OCI-LY7 (cell line): ENCODE measurements around the gene RRAS. TPM values are rescaled to one million over a fixed set of nuclear protein-coding genes. Genes with fewer than 3 reads are reported as not detected.

Experiments
- BruUV-seq: library from RNA; stranded (reverse); fragments of 400-500 nt; replicated peaks from 2 replicates; lab custom pipeline; 2021; lab: Mats Ljungman, UMichigan
- CTCF ChIA-PET: fragments of 300-600 bp; sonication (Branson Sonifier 250); formaldehyde crosslinking; loops from one replicate; lab custom pipeline; 2022; ENCODE audit warnings: antibody characterized with exemption; ENCODE audit not compliant: unreplicated experiment; lab: Charles Lee
- POLR2A ChIA-PET: fragments of 300-600 bp; sonication (Branson Sonifier 250); formaldehyde crosslinking; loops from one replicate; lab custom pipeline; 2022; ENCODE audit warnings: antibody characterized with exemption; lab: Charles Lee
- DNase-seq: peaks from one replicate; pipeline ENCODE4 v3.0.0-alpha.2; 2015; ENCODE audit warnings: low spot score
- H2AFZ ChIP-seq: fragments of 200-600 bp; sonication (generic), shearing (Covaris generic); 2 replicates; pipeline ENCODE4 v1.6.1; 2014; ENCODE audit warnings: mild to moderate bottlenecking, antibody characterized with exemption, low read length, moderate library complexity
- H3K27ac ChIP-seq: fragments of 200-600 bp; sonication (generic); 2 replicates; pipeline ENCODE4 v1.5.1; 2014; ENCODE audit warnings: mixed run types, low read depth, mild to moderate bottlenecking, moderate library complexity, low read length, inconsistent platforms; ENCODE audit not compliant: poor library complexity, severe bottlenecking
- H3K36me3 ChIP-seq: fragments of 200-600 bp; sonication (generic); 2 replicates; pipeline ENCODE4 v1.6.1; 2014; ENCODE audit warnings: mild to moderate bottlenecking, antibody characterized with exemption, low read length, moderate library complexity, mixed read lengths; ENCODE audit not compliant: insufficient read depth
- H3K4me1 ChIP-seq: fragments of 200-600 bp; sonication (generic); 2 replicates; pipeline ENCODE4 v1.5.1; 2014; ENCODE audit warnings: mild to moderate bottlenecking, low read length; ENCODE audit not compliant: insufficient read depth, poor library complexity, severe bottlenecking
- H3K4me2 ChIP-seq: fragments of 200-600 bp; sonication (generic); 2 replicates; pipeline ENCODE4 v1.6.1; 2014; ENCODE audit warnings: mild to moderate bottlenecking, low read length
- H3K4me3 ChIP-seq: fragments of 200-600 bp; sonication (generic); 2 replicates; pipeline ENCODE4 v1.5.1; 2014; ENCODE audit warnings: mild to moderate bottlenecking, low read depth, low read length; ENCODE audit not compliant: poor library complexity, severe bottlenecking
- H3K79me2 ChIP-seq: fragments of 200-600 bp; sonication (generic); 2 replicates; pipeline ENCODE4 v1.6.1; 2016; ENCODE audit warnings: low read depth, mild to moderate bottlenecking, low read length, moderate library complexity, mixed read lengths; ENCODE audit not compliant: insufficient read depth
- H3K9me2 ChIP-seq: fragments of 200-600 bp; sonication (generic); 2 replicates; pipeline ENCODE4 v1.6.1; 2016; ENCODE audit warnings: mild to moderate bottlenecking, low read length, mixed read lengths; ENCODE audit not compliant: insufficient read depth
- H3K9me3 ChIP-seq: fragments of 200-600 bp; sonication (generic); 2 replicates; pipeline ENCODE4 v1.6.1; 2014; ENCODE audit warnings: mild to moderate bottlenecking, mixed run types, low read length, mixed read lengths
- H4K20me1 ChIP-seq: fragments of 200-600 bp; sonication (generic); 2 replicates; pipeline ENCODE4 v1.6.1; 2014; ENCODE audit warnings: mild to moderate bottlenecking, antibody characterized with exemption, low read length, moderate library complexity, mixed read lengths; ENCODE audit not compliant: insufficient read depth
- EZH2phosphoT487 ChIP-seq: fragments of 200-600 bp; sonication (generic); IDR thresholded peaks from 2 replicates; pipeline ENCODE4 v1.6.1; 2018; ENCODE audit warnings: low read depth, borderline replicate concordance, mild to moderate bottlenecking, mixed run types, antibody characterized with exemption, low read length, moderate library complexity, mixed read lengths
- intact Hi-C: fragments of 100-400 bp; cut with micrococcal nuclease; formaldehyde crosslinking; loops from one replicate; pipeline ENCODE4 v1.10.0; 2022; ENCODE audit not compliant: unreplicated experiment
- total RNA-seq, 2 experiments: library from RNA; depleted of rRNA in 1 of 2; stranded (reverse); fragments of >200 nt in 1 of 2; shearing (Covaris generic) in 1 of 2; gene quantifications; 2 replicates each; pipeline ENCODE4 v1.2.3, GENCODE V29; 2014 to 2022
- TF ChIP-seq, protein P1 (sequence below): fragments of 200-600 bp; sonication (generic); conservative IDR thresholded peaks from 2 replicates; pipeline ENCODE4 v1.5.1; 2014; ENCODE audit warnings: mild to moderate bottlenecking, antibody characterized with exemption, low read length, moderate library complexity, mixed read lengths

Gene RRAS
- total RNA-seq, 2 experiments from 2014 or later, result 4.7 to 5.5 TPM

DNA sequence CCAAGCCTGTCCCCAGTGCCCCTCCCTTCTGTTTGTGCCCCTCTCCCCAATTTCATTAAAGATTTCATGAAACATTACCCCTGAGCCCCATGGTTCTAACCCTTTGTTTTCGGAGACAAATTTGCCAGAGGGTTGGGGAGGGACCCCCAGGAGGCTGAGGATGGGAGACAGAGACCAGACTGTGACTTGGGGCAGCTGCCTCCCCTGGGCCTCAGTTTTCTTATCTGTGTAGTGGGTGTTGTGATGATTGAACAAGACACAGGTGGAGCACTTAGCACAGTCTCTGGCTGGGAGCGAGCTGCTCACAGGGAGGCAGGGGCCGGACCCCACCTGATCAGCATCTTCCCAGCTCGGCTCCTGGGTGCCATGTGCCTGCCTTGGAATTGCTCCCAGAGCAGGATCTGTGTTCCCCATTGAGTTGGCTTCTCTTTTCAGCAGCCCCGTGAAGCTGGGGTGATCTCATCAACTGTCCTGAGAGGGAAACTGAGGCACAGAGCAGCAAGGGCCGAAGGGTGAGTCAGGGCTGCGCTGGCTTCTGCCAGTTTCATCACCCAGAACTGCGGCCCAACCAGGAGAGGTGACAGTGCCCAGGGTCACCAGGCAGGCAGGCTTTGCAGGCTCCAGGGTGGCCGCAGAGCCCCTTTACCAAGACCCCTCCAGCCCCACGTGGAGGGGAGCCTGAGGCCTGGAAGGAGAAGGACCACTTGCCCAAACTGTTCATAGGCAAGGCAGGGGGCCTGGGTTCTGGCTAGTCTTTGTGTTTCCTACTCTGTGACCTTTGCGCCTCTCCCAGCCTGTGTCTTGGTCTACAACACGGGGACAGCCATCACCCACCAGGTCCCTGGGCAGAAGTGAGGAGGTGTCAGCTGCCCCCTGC, 18.9 kb upstream of the RRAS start:
- H3K4me2 ChIP-seq, result no peak overlapping the region
- ChIA-PET CTCF (no interaction called here), POLR2A (no interaction called here)
- peaks cover 89% of the 10 kb centered on the region for H3K36me3 ChIP-seq
- no peak overlapping the region for H2AFZ ChIP-seq
- intact Hi-C loops, result no loop called here
- BruUV-seq, result no TSS peak
- H3K4me3 ChIP-seq, result no peak overlapping the region
- H3K79me2 ChIP-seq, result peaks cover 7% of the 10 kb centered on the region; the same call in 1 of the 2 replicates
- H3K9me2 ChIP-seq, result no peaks in the 10 kb centered on the region
- no peak overlapping the region for H3K27ac ChIP-seq
- no peak for DNase-seq
- H3K9me3 ChIP-seq, result no peaks in the 10 kb centered on the region
- H3K4me1 ChIP-seq, result peaks cover 2% of the 10 kb centered on the region
- no peaks in the 10 kb centered on the region for H4K20me1 ChIP-seq
- no peak for TF ChIP-seq EZH2phosphoT487
- TF ChIP-seq, protein P1, sequence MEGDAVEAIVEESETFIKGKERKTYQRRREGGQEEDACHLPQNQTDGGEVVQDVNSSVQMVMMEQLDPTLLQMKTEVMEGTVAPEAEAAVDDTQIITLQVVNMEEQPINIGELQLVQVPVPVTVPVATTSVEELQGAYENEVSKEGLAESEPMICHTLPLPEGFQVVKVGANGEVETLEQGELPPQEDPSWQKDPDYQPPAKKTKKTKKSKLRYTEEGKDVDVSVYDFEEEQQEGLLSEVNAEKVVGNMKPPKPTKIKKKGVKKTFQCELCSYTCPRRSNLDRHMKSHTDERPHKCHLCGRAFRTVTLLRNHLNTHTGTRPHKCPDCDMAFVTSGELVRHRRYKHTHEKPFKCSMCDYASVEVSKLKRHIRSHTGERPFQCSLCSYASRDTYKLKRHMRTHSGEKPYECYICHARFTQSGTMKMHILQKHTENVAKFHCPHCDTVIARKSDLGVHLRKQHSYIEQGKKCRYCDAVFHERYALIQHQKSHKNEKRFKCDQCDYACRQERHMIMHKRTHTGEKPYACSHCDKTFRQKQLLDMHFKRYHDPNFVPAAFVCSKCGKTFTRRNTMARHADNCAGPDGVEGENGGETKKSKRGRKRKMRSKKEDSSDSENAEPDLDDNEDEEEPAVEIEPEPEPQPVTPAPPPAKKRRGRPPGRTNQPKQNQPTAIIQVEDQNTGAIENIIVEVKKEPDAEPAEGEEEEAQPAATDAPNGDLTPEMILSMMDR, result no peak

DNA sequence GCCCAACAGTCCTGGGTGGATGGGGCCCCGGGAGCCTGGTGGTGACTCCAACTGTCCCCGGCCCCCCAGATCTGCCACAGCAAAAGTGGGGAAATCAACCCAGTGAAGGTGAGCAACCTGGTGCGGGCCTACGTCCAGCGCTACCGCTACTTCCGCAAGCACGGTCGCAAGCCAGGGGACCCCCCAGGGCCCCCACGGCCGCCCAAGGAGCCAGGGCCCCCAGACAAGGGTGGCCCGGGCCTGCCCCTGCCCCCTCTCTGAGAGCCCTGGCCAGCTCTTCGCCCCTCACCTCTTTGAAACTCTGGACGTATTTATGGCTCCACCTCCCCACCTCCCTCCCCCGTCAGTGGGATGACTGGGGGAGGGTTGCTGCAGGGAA, 18.2 kb upstream of the RRAS start:
- ChIA-PET CTCF (no interaction called here), POLR2A (interaction anchor here (0.5 kb wide), 1 partner anchor 9 kb away, joined by 3 read pairs; no protein-coding TSS in a partner anchor)
- no peak overlapping the region for H3K4me3 ChIP-seq
- TSS peak; percentile 67 for BruUV-seq
- no peaks in the 10 kb centered on the region for H3K9me2 ChIP-seq
- no peaks in the 10 kb centered on the region for H3K9me3 ChIP-seq
- H3K79me2 ChIP-seq, result no peaks in the 10 kb centered on the region
- H4K20me1 ChIP-seq, result no peaks in the 10 kb centered on the region
- DNase-seq, result no peak
- peaks cover 91% of the 10 kb centered on the region for H3K36me3 ChIP-seq
- intact Hi-C loops, result no loop called here
- H3K27ac ChIP-seq, result no peak overlapping the region
- H3K4me1 ChIP-seq, result no peaks in the 10 kb centered on the region
- TF ChIP-seq EZH2phosphoT487, result no peak
- TF ChIP-seq, protein P1, result no peak
- H3K4me2 ChIP-seq, result no peak overlapping the region
- H2AFZ ChIP-seq, result no peak overlapping the region

DNA sequence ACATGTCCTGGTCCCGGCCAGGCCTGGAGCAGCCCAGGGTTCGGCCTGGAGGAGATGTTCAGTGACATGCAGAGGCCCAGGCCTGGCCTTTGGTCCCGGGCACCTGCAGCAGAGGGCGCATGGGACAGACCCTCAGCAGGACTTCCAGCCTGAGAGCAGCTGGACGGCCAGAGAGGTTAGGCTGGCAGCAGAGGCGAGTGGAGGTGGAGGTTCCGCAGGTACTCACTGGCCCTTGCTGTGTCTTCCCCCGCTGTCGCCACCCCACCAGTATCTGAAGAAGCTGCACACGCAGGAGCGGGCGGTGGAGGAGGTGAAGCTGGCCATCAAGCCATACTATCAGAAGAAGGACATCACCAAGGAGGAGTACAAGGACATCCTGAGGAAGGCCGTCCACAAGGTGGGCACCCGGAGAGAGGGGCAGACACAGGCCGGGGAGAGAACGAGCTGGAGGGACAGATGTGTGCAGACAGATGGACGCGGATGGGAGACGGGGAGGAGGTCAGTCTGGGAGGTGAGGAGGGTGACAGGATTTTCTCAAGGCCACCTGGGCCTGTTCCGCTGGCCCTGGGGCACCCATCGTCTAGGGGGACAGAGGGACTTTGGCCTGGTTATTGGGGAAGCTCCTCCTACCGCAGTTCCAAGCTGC, 17.7 kb upstream of the RRAS start:
- DNase-seq, result no peak
- Histone ChIP-seq H4K20me1 (no peaks in the 10 kb centered on the region), H3K4me1 (no peaks in the 10 kb centered on the region), H3K4me2 (no peak overlapping the region), H3K36me3 (peaks cover 91% of the 10 kb centered on the region), H2AFZ (no peak overlapping the region), H3K4me3 (no peak overlapping the region), H3K9me2 (no peaks in the 10 kb centered on the region), H3K27ac (no peak overlapping the region), H3K79me2 (no peaks in the 10 kb centered on the region), H3K9me3 (no peaks in the 10 kb centered on the region)
- ChIA-PET CTCF (no interaction called here), POLR2A (interaction anchor here (0.5 kb wide), 1 partner anchor 9 kb away, joined by 3 read pairs; no protein-coding TSS in a partner anchor)
- TF ChIP-seq, protein P1, result no peak
- TF ChIP-seq EZH2phosphoT487, result no peak
- no TSS peak for BruUV-seq
- intact Hi-C loops, result no loop called here
